HCT116 (cell line): ENCODE results near the gene TSPAN11.

ENCODE experiments used
- CTCF ChIP-seq, 3 experiments: fragments of 200-600 bp in 1 of 3; sonication (generic) in 1 of 3; IDR thresholded peaks in 2 of 3; conservative IDR thresholded peaks in 1 of 3; 2 replicates each; pipeline ENCODE4 v1.5.1; 2012 to 2017; ENCODE audit warnings: low read depth in 2 of 3, low read length in 2 of 3, antibody characterized with exemption in 1 of 3, borderline replicate concordance in 1 of 3, control low read depth in 1 of 3, mild to moderate bottlenecking in 1 of 3, mixed read lengths in 1 of 3, mixed run types in 1 of 3, moderate library complexity in 1 of 3; ENCODE audit not compliant: insufficient read depth in 1 of 3
- EGR1 ChIP-seq: IDR thresholded peaks from 2 replicates; pipeline ENCODE4 v1.6.1; 2012; ENCODE audit warnings: low read depth
- ELF1 ChIP-seq: IDR thresholded peaks from 2 replicates; pipeline ENCODE4 v1.6.1; 2012; ENCODE audit warnings: low read depth, borderline replicate concordance
- EZH2 ChIP-seq: fragments of 200-600 bp; sonication (generic); IDR thresholded peaks from 2 replicates; pipeline ENCODE4 v1.6.1; 2017; ENCODE audit warnings: antibody characterized with exemption, mixed run types
- EZH2phosphoT487 ChIP-seq: fragments of 200-600 bp; IDR thresholded peaks from 2 replicates; pipeline ENCODE4 v1.6.1; 2018; ENCODE audit warnings: antibody characterized with exemption, borderline replicate concordance
- MAX ChIP-seq: IDR thresholded peaks from 2 replicates; pipeline ENCODE4 v1.6.1; 2012
- POLR2A ChIP-seq: IDR thresholded peaks from 2 replicates; pipeline ENCODE4 v1.7.0; 2011; ENCODE audit warnings: borderline replicate concordance; ENCODE audit not compliant: insufficient read depth, insufficient read length; ENCODE audit errors: extremely low read depth
- RAD21 ChIP-seq: IDR thresholded peaks from 2 replicates; pipeline ENCODE4 v1.6.1; 2012; ENCODE audit warnings: low read depth, mild to moderate bottlenecking
- SP1 ChIP-seq: IDR thresholded peaks from 2 replicates; pipeline ENCODE4 v1.6.1; 2012; ENCODE audit warnings: low read depth
- TCF7L2 ChIP-seq: IDR thresholded peaks from 2 replicates; pipeline ENCODE4 v1.7.0; 2011; ENCODE audit warnings: borderline replicate concordance, inconsistent platforms; ENCODE audit not compliant: insufficient read depth, insufficient read length; ENCODE audit errors: extremely low read depth
- YY1 ChIP-seq: IDR thresholded peaks from 2 replicates; pipeline ENCODE4 v1.6.1; 2011; ENCODE audit warnings: low read length, low read depth, moderate library complexity, mild to moderate bottlenecking; ENCODE audit not compliant: insufficient replicate concordance; ENCODE audit errors: extremely low read depth
- ZFX ChIP-seq: fragments of 450-650 bp; IDR thresholded peaks from 2 replicates; pipeline ENCODE4 v1.6.1; 2017
- ZNF274 ChIP-seq: fragments of 200-500 bp; sonication (Bioruptor generic); IDR thresholded peaks from 2 replicates; pipeline ENCODE4 v1.6.1; 2014; ENCODE audit warnings: mild to moderate bottlenecking, low read depth, low read length, inconsistent platforms

DNA sequence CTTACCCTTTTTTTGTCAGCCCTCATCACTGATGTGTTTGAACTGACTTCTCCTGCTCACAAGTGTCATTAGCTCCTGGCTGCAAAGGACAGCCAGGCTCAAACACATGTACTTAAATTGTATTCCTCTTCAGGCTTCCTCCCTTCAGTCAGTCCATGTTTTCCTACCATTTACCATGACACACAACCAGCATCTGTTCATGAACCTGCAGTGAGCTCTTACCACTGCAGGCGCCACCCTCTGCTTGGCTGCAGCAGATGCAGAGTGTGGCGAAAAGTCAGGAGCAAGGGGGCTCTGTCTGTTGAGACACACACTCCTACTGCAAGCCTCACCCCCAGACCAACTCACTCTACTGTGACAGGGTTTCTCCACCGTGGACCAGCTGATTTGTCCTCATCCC is 70.2 kb downstream of the TSPAN11 start:
- TF ChIP-seq EZH2phosphoT487 (no peak), CTCF (IDR thresholded peaks at IDR 0.05 in 2 of 3, conservative IDR thresholded peaks at IDR 0.05 in 1 of 3; ENCODE audit: borderline replicate concordance in 1 of 3, insufficient read depth in 1 of 3, low read depth in 2 of 3, low read length in 2 of 3) (no peak), MAX (no peak), SP1 (no peak), EZH2 (no peak), RAD21 (no peak), ELF1 (no peak), EGR1 (no peak), YY1 (no peak), ZFX (no peak), POLR2A (no peak), TCF7L2 (no peak), ZNF274 (no peak)
